GM12892 (cell line): ENCODE data around the gene SKIL.

ENCODE experiments used
- DNase-seq: peaks from one replicate; pipeline ENCODE4 v3.0.0; 2011; ENCODE audit not compliant: insufficient read length
- FAIRE-seq: peaks from 2 replicates; lab custom pipeline; 2011; peaks lifted over from hg19 to GRCh38; lab: Jason Lieb, UNC
- POLR2A ChIP-seq: IDR thresholded peaks from 2 replicates; pipeline ENCODE4 v1.6.1; 2011; ENCODE audit warnings: low read depth, low read length, control low read depth
- POLR2AphosphoS5 ChIP-seq: IDR thresholded peaks from 2 replicates; pipeline ENCODE4 v1.6.1; 2011; ENCODE audit warnings: low read depth, low read length, control low read depth
- TAF1 ChIP-seq: IDR thresholded peaks from 2 replicates; pipeline ENCODE4 v1.6.1; 2011; ENCODE audit warnings: low read depth, mild to moderate bottlenecking, control low read depth, low read length, borderline replicate concordance

The SKIL gene

GRCh38 chr3:170432416-170432815 lies 74.9 kb downstream of the SKIL start:
- DNase-seq (no peak), FAIRE-seq (no peak)
- TF ChIP-seq POLR2AphosphoS5, result no peak
- TF ChIP-seq TAF1, result no peak

GRCh38 chr3:170436697-170437096 lies 79.2 kb downstream of the SKIL start:
- FAIRE-seq, result no peak
- DNase-seq, result no peak
- TF ChIP-seq TAF1 (no peak), POLR2AphosphoS5 (no peak), POLR2A (no peak)

- FAIRE-seq, result no peak
- TF ChIP-seq POLR2A, result no peak
- no peak for TF ChIP-seq POLR2AphosphoS5
- TF ChIP-seq TAF1, result no peak
- DNase-seq, result no peak
Observed at GRCh38 chr3:170437176-170437575, 79.7 kb downstream of the SKIL start.

- TF ChIP-seq POLR2A, result no peak
- TF ChIP-seq TAF1, result no peak
- TF ChIP-seq POLR2AphosphoS5, result no peak
- DNase-seq (no peak), FAIRE-seq (no peak)
Observed at GRCh38 chr3:170437696-170438407, 80.3 kb downstream of the SKIL start.

GRCh38 chr3:170438836-170439235 lies 81.3 kb downstream of the SKIL start:
- DNase-seq (no peak), FAIRE-seq (no peak)
- TF ChIP-seq POLR2AphosphoS5 (no peak), TAF1 (no peak), POLR2A (no peak)

- DNase-seq (no peak), FAIRE-seq (no peak)
- no peak for TF ChIP-seq TAF1
Observed at GRCh38 chr3:170440344-170440743, 82.8 kb downstream of the SKIL start.

GRCh38 chr3:170441412-170441811 lies 83.9 kb downstream of the SKIL start:
- TF ChIP-seq POLR2AphosphoS5 (no peak), POLR2A (no peak), TAF1 (no peak)
- DNase-seq, result no peak
- no peak for FAIRE-seq

GRCh38 chr3:170442947-170443346 lies 85.4 kb downstream of the SKIL start:
- TF ChIP-seq TAF1 (no peak), POLR2A (no peak), POLR2AphosphoS5 (no peak)
- DNase-seq, result no peak

GRCh38 chr3:170443457-170443856 lies 85.9 kb downstream of the SKIL start:
- no peak for TF ChIP-seq TAF1
- TF ChIP-seq POLR2A, result no peak
- no peak for TF ChIP-seq POLR2AphosphoS5
- FAIRE-seq (no peak), DNase-seq (no peak)

More at GRCh38 chr3:170442947-170443346, 85.4 kb downstream of the SKIL start:
- FAIRE-seq, result no peak
